BLaER1 (cell line): ENCODE measurements around the gene CKM.
"Not testable (repeated sequence)": the region's sequence is repeated elsewhere in the genome, so short reads cannot be mapped to it uniquely, and the experiment has no call there.

ENCODE experiments used
- H3K27ac ChIP-seq: shearing (Covaris generic); formaldehyde crosslinking; 2 replicates; pipeline ENCODE4 v1.8.1; 2022
- H3K27me3 ChIP-seq: shearing (Covaris generic); formaldehyde crosslinking; 2 replicates; pipeline ENCODE4 v1.8.1; 2022
- H3K36me3 ChIP-seq: shearing (Covaris generic); formaldehyde crosslinking; 2 replicates; pipeline ENCODE4 v1.8.1; 2022
- H3K4me1 ChIP-seq: shearing (Covaris generic); formaldehyde crosslinking; 2 replicates; pipeline ENCODE4 v1.8.1; 2022
- H3K4me2 ChIP-seq: shearing (Covaris generic); formaldehyde crosslinking; 2 replicates; pipeline ENCODE4 v1.8.1; 2022
- H3K4me3 ChIP-seq: shearing (Covaris generic); formaldehyde crosslinking; 2 replicates; pipeline ENCODE4 v1.8.1; 2022
- H3K9ac ChIP-seq: shearing (Covaris generic); formaldehyde crosslinking; 2 replicates; pipeline ENCODE4 v1.8.1; 2022
- H3K9me3 ChIP-seq: shearing (Covaris generic); formaldehyde crosslinking; 2 replicates; pipeline ENCODE4 v1.8.1; 2022
- H4K20me1 ChIP-seq: shearing (Covaris generic); formaldehyde crosslinking; 2 replicates; pipeline ENCODE4 v1.8.1; 2022
- Cebpa-rat ChIP-seq: shearing (Covaris generic); IDR thresholded peaks from 2 replicates; pipeline ENCODE4 v1.8.1; 2022

Gene CKM

GRCh38 chr19:45322311-45322710, 364 bp downstream of the CKM start:
- peak overlapping the region; percentile 78 for H3K4me2 ChIP-seq
- H3K27ac ChIP-seq = no peak overlapping the region; the same call in 1 of the 2 replicates
- no peaks in the 10 kb centered on the region for H3K9me3 ChIP-seq
- no peaks in the 10 kb centered on the region for H3K36me3 ChIP-seq
- H4K20me1 ChIP-seq = no peaks in the 10 kb centered on the region
- no peaks in the 10 kb centered on the region for H3K27me3 ChIP-seq
- H3K9ac ChIP-seq = no peak overlapping the region
- no peak overlapping the region for H3K4me3 ChIP-seq
- TF ChIP-seq Cebpa-rat = no peak
- H3K4me1 ChIP-seq = peaks cover 51% of the 10 kb centered on the region

DNA sequence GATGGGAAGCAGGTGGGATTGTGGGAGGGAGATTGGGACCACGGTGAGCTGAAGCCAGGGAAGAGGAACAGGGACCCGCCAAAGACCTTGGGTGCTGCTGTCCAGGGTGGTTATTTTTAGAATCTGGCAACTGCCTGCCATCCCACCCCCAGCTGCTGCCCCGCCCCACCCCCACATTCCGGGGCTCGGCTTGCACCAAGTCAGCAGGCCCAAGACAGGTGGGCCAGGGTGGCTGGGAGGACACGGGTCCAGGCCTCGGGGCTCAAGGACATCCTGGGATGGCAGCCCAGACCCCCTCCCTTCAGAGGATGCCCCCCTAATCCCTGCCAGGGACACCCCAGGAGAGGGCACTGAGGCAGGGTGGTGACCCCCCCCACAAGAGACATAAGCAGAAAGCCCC, 827 bp downstream of the CKM start:
- no peak for TF ChIP-seq Cebpa-rat

GRCh38 chr19:45320997-45321775, 1.5 kb downstream of the CKM start:
- Histone ChIP-seq H4K20me1 (no peaks in the 10 kb centered on the region), H3K36me3 (no peaks in the 10 kb centered on the region), H3K4me1 (peaks cover 42% of the 10 kb centered on the region), H3K27ac (no peak overlapping the region), H3K9ac (no peak overlapping the region), H3K27me3 (no peaks in the 10 kb centered on the region), H3K9me3 (no peaks in the 10 kb centered on the region), H3K4me2 (no peak overlapping the region), H3K4me3 (no peak overlapping the region)
- TF ChIP-seq Cebpa-rat = no peak

More for the DNA sequence above, 827 bp downstream of the CKM start:
- Histone ChIP-seq H3K4me2 (peak overlapping the region; percentile 78), H3K27me3 (no peaks in the 10 kb centered on the region), H3K4me1 (peaks cover 48% of the 10 kb centered on the region), H3K9ac (no peak overlapping the region), H3K4me3 (no peak overlapping the region), H4K20me1 (no peaks in the 10 kb centered on the region), H3K36me3 (no peaks in the 10 kb centered on the region), H3K9me3 (no peaks in the 10 kb centered on the region), H3K27ac (no peak overlapping the region; the same call in 1 of the 2 replicates)

GRCh38 chr19:45315304-45315703, 7.4 kb downstream of the CKM start:
- no peaks in the 10 kb centered on the region for H3K9me3 ChIP-seq
- H3K27ac ChIP-seq = no peak overlapping the region
- no peak overlapping the region for H3K9ac ChIP-seq
- H4K20me1 ChIP-seq = no peaks in the 10 kb centered on the region
- TF ChIP-seq Cebpa-rat = no peak
- no peaks in the 10 kb centered on the region for H3K27me3 ChIP-seq
- H3K4me3 ChIP-seq = no peak overlapping the region
- no peaks in the 10 kb centered on the region for H3K36me3 ChIP-seq
- H3K4me2 ChIP-seq = no peak overlapping the region
- peaks cover 25% of the 10 kb centered on the region for H3K4me1 ChIP-seq

DNA sequence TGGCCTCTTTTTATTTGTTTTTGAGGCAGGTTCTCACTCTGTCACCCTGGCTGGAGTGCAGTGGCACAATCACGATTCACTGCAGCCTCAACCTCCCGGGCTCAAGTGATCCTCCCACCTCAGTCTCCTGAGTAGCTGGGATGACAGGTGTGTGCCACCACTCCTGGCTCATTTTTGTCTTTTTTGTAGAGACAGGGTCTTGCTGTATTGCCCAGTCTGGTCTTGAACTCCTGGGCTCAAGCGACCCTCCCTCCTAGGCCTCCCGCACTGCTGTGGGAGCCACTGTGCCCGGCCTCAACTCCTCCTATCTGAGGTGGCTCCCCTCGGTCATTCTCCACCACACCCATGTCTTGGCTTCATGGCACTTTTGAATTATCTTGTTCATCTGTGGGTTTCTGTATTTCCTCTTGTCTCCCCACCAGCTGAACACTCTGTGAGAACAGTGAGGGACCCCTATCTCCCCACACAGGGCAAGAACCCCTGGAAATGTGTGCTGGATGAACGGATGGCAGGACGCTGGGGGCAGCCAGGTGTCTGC, 7.9 kb downstream of the CKM start:
- Histone ChIP-seq H4K20me1 (no peaks in the 10 kb centered on the region), H3K27ac (no peak overlapping the region), H3K4me3 (no peak overlapping the region), H3K4me2 (peak overlapping the region; percentile 29), H3K27me3 (no peaks in the 10 kb centered on the region), H3K4me1 (peaks cover 25% of the 10 kb centered on the region), H3K9me3 (no peaks in the 10 kb centered on the region), H3K36me3 (no peaks in the 10 kb centered on the region), H3K9ac (no peak overlapping the region)
- no peak for TF ChIP-seq Cebpa-rat

DNA sequence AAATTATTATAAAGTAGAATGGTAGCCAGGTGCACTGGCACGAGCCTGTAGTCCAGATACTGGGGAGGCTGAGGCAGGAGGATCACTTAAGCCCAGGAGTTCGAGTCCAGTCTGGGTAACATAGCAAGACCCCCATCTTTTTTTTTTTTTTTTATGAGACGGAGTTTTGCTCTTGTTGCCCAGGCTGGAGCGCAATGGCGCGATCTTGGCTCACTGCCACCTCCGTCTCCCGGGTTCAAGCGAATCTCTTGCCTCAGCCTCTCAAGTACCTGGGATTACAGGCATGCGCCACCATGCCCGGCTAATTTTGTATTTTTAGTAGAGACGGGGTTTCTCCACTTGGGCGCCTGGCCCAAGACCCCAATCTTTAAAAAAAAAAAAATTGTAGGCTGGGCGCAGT, 10.4 kb downstream of the CKM start:
- not testable (repeated sequence) for H3K27ac ChIP-seq, H3K27me3 ChIP-seq, H3K9me3 ChIP-seq, H3K36me3 ChIP-seq, H3K4me2 ChIP-seq, H4K20me1 ChIP-seq, H3K9ac ChIP-seq, H3K4me3 ChIP-seq
- peaks cover 25% of the 10 kb centered on the region for H3K4me1 ChIP-seq

GRCh38 chr19:45311621-45312020, 11.1 kb downstream of the CKM start:
- no peaks in the 10 kb centered on the region for H4K20me1 ChIP-seq
- H3K4me3 ChIP-seq = no peak overlapping the region
- H3K9ac ChIP-seq = no peak overlapping the region
- no peaks in the 10 kb centered on the region for H3K9me3 ChIP-seq
- 0 out of 2 replicates have a peak overlapping the region, but pooled peaks have one; percentile 30 for H3K4me2 ChIP-seq
- no peak overlapping the region; the same call in 1 of the 2 replicates for H3K27ac ChIP-seq
- H3K4me1 ChIP-seq = peaks cover 25% of the 10 kb centered on the region
- no peak for TF ChIP-seq Cebpa-rat
- no peaks in the 10 kb centered on the region for H3K27me3 ChIP-seq
- no peaks in the 10 kb centered on the region for H3K36me3 ChIP-seq

DNA sequence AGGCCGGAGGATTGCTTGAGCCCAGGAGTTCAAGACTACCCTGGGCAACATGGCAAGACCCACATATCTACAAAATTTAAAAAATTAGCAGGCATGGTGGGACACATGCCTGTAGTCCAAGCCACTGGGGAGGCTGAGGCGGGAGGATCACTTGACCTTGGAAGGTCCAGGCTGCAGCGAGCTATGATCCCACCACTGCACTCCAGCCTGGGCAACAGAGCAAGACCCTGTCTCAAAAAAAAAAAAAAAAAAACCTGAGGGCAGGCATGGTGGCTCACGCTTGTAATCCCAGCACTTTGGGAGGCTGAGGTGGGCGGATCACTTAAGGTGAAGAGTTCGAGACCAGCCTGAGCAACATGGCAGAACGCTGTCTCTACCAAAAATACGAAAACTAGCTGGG, 13.4 kb downstream of the CKM start:
- not testable (repeated sequence) for H3K27ac ChIP-seq, H4K20me1 ChIP-seq, H3K36me3 ChIP-seq, H3K4me2 ChIP-seq, H3K9ac ChIP-seq, H3K27me3 ChIP-seq, H3K9me3 ChIP-seq, H3K4me3 ChIP-seq
- H3K4me1 ChIP-seq = peaks cover 15% of the 10 kb centered on the region

DNA sequence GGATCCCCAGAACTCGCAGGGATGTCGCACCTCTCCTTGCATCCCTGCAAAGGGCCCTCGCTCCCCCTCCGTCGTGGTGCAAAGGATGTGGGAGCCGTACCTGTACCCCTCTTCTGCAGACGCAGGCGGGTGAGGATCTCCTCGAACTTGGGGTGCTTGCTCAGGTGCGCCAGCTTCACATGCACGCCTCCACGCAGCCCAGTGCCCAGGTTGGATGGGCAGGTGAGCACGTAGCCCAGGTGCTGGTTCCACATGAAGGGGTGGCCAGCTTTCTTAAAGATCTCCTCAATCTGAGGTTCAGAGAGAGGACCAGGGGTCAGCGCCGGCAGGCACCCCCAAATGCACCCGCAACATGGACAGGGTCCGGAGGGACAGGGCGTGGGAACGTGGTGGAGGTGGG, 15.3 kb downstream of the CKM start:
- Histone ChIP-seq H3K9me3 (no peaks in the 10 kb centered on the region), H3K4me2 (no peak overlapping the region), H3K9ac (no peak overlapping the region), H4K20me1 (no peaks in the 10 kb centered on the region), H3K36me3 (peaks cover 14% of the 10 kb centered on the region), H3K27me3 (no peaks in the 10 kb centered on the region), H3K4me1 (peaks cover 5% of the 10 kb centered on the region; the same call in 1 of the 2 replicates), H3K27ac (no peak overlapping the region), H3K4me3 (no peak overlapping the region)
- no peak for TF ChIP-seq Cebpa-rat

DNA sequence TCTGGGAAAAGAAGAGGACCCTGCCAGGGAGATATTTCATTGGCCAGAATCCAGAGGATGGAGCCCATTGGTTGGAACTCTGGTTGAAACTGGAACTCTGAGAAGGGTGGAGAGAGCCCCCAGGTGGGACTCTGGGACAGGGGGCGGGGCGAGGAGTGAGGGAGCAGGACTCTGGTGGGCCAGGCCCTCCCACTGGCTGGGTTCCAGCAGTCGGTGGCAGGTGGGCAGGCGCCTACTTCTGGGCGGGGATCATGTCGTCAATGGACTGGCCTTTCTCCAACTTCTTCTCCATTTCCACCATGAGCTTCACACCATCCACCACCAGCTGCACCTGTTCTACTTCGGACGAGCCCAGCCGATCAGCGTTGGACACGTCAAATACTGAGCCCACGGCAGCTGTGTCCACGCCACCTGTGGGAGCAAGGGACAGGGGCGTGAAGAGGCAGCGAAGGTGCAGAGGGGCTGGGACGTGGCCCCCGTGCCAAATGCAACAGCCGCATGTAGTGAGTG, 16.1 kb downstream of the CKM start:
- Histone ChIP-seq H3K27me3 (no peaks in the 10 kb centered on the region), H3K9me3 (no peaks in the 10 kb centered on the region), H3K27ac (no peak overlapping the region), H3K9ac (no peak overlapping the region), H4K20me1 (no peaks in the 10 kb centered on the region), H3K4me3 (no peak overlapping the region), H3K36me3 (peaks cover 22% of the 10 kb centered on the region), H3K4me2 (no peak overlapping the region), H3K4me1 (no peaks in the 10 kb centered on the region)
- no peak for TF ChIP-seq Cebpa-rat
